C4-2B (cell line): ENCODE measurements around the gene ZNF837.

Experiments used
- H3K27ac ChIP-seq: fragments of 450-650 bp; 2 replicates; pipeline ENCODE4 v1.5.1; 2017
- ZFX ChIP-seq: fragments of 450-650 bp; IDR thresholded peaks from 2 replicates; pipeline ENCODE4 v1.6.1; 2017
- TF ChIP-seq, protein P1 (sequence below): fragments of 450-650 bp; conservative IDR thresholded peaks from 2 replicates; pipeline ENCODE4 v1.5.1; 2017; ENCODE audit warnings: mild to moderate bottlenecking

Gene ZNF837

GRCh38 chr19:58398545-58398944 is 17.7 kb upstream of the ZNF837 start:
- no peak overlapping the region for H3K27ac ChIP-seq
- TF ChIP-seq, protein P1, sequence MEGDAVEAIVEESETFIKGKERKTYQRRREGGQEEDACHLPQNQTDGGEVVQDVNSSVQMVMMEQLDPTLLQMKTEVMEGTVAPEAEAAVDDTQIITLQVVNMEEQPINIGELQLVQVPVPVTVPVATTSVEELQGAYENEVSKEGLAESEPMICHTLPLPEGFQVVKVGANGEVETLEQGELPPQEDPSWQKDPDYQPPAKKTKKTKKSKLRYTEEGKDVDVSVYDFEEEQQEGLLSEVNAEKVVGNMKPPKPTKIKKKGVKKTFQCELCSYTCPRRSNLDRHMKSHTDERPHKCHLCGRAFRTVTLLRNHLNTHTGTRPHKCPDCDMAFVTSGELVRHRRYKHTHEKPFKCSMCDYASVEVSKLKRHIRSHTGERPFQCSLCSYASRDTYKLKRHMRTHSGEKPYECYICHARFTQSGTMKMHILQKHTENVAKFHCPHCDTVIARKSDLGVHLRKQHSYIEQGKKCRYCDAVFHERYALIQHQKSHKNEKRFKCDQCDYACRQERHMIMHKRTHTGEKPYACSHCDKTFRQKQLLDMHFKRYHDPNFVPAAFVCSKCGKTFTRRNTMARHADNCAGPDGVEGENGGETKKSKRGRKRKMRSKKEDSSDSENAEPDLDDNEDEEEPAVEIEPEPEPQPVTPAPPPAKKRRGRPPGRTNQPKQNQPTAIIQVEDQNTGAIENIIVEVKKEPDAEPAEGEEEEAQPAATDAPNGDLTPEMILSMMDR = no peak
- no peak for TF ChIP-seq ZFX

DNA sequence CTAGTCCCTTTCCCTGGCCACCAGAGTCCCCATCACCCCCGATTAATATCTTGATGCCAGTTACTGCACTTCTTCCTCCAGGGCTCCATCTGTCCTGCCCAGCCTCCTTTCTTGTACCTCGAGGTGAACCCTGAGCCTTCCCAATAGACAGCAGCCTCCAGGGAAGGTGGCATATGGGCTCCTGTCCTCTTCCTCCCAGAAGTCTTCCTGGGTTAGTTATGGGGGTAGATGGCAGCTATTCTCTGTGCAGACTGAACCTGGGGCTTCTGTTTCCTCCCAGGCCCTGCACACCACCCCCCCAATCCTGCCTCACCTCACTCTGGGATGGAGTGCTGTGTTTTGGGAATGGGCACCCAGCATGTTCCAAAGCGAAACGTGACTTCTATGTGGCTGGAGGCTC is 17.3 kb upstream of the ZNF837 start:
- TF ChIP-seq ZFX = no peak
- TF ChIP-seq, protein P1 = no peak
- H3K27ac ChIP-seq = no peak overlapping the region

- H3K27ac ChIP-seq = no peak overlapping the region
- TF ChIP-seq, protein P1 = no peak
- no peak for TF ChIP-seq ZFX
These were observed 16.8 kb upstream of the ZNF837 start for GRCh38 chr19:58397533-58398037.

GRCh38 chr19:58396691-58397532 is 16.1 kb upstream of the ZNF837 start:
- H3K27ac ChIP-seq = no peak overlapping the region
- no peak for TF ChIP-seq ZFX
- TF ChIP-seq, protein P1 = no peak

DNA sequence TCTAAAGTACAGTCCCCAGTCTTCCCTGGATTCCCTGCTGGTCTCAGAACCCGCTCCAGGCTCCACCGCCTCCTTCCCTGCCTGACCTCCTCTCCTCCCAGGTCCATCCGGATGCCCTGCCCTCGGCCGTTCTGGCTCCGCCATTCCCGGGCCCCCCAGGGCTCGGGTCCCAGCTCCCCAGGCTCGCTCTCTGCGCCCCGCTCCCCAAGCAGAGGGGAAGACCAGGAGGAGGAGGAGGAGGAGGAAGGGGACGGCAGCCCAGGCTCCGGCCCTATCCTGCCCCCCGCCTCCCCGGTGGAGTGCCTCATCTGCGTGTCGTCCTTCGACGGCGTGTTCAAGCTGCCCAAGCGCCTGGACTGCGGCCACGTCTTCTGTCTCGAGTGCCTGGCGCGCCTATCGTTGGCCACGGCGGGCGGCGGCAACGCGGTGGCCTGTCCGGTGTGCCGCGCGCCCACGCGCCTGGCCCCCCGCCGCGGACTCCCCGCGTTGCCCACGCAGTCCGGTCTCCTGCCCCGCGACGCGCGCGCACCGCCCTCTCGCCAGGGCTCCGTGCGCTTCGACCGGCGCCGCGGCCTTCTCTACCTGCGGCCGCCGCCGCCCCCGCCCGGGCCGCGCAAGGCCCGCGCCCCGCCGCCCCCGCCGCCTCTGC is 15.3 kb upstream of the ZNF837 start:
- TF ChIP-seq, protein P1 = no peak
- peak overlapping the region; percentile 62 for H3K27ac ChIP-seq

- no peak for TF ChIP-seq ZFX
- TF ChIP-seq, protein P1 = no peak
- peak within 1 kb of the TSS; percentile 62 for H3K27ac ChIP-seq
These were observed 14.6 kb upstream of the ZNF837 start, which contains the start of gene RNF225 for GRCh38 chr19:58395220-58395978. Gene RNF225, plus strand, starts transcription at chr19:58395656. Its CDS starts 434 bp downstream, at chr19:58396090.
